Measurements from ENCODE around the gene DYNC1H1.
"Not testable (repeated sequence)": the region's sequence is repeated elsewhere in the genome, so short reads cannot be mapped to it uniquely, and the experiment has no call there.

DYNC1H1 gene

GRCh38 chr14:101965770-101966722 lies 1.7 kb downstream of the DYNC1H1 start:
- DNase-seq, result no peak

GRCh38 chr14:101966742-101967141 lies 2.4 kb downstream of the DYNC1H1 start:
- no peak for DNase-seq

- no peak for DNase-seq
Observed at GRCh38 chr14:101968186-101968585, 3.8 kb downstream of the DYNC1H1 start.

GRCh38 chr14:101969481-101969880 lies 5.1 kb downstream of the DYNC1H1 start:
- no peak for DNase-seq

GRCh38 chr14:101970830-101971400 lies 6.5 kb downstream of the DYNC1H1 start:
- DNase-seq, result no peak

- not testable (repeated sequence) for DNase-seq
Observed at GRCh38 chr14:101971458-101971857, 7.1 kb downstream of the DYNC1H1 start.

GRCh38 chr14:101972126-101972866 lies 7.9 kb downstream of the DYNC1H1 start:
- DNase-seq, result no peak

GRCh38 chr14:101973356-101973755 lies 9.0 kb downstream of the DYNC1H1 start:
- no peak for DNase-seq

GRCh38 chr14:101975231-101975630 lies 10.9 kb downstream of the DYNC1H1 start:
- no peak for DNase-seq

GRCh38 chr14:101977311-101978071 lies 13.1 kb downstream of the DYNC1H1 start:
- no peak for DNase-seq

- DNase-seq, result no peak
Observed at GRCh38 chr14:101979666-101980065, 15.3 kb downstream of the DYNC1H1 start.

- no peak for DNase-seq
Observed at GRCh38 chr14:101980251-101980650, 15.9 kb downstream of the DYNC1H1 start.

GRCh38 chr14:101980700-101981099 lies 16.3 kb downstream of the DYNC1H1 start:
- no peak for DNase-seq

GRCh38 chr14:101982621-101983020 lies 18.2 kb downstream of the DYNC1H1 start:
- no peak for DNase-seq

- DNase-seq, result not testable (repeated sequence)
Observed at GRCh38 chr14:101984831-101985230, 20.5 kb downstream of the DYNC1H1 start.

GRCh38 chr14:101985957-101986356 lies 21.6 kb downstream of the DYNC1H1 start:
- DNase-seq, result no peak

- DNase-seq, result no peak
Observed at GRCh38 chr14:101986953-101987352, 22.6 kb downstream of the DYNC1H1 start.

GRCh38 chr14:101988377-101988776 lies 24.0 kb downstream of the DYNC1H1 start:
- DNase-seq, result no peak

GRCh38 chr14:101991352-101991751 lies 27.0 kb downstream of the DYNC1H1 start:
- DNase-seq, result no peak

GRCh38 chr14:101992708-101993107 lies 28.3 kb downstream of the DYNC1H1 start:
- no peak for DNase-seq

- no peak for DNase-seq
Observed at GRCh38 chr14:101997429-101998336, 33.3 kb downstream of the DYNC1H1 start.

- DNase-seq, result no peak
Observed at GRCh38 chr14:102000902-102001301, 36.5 kb downstream of the DYNC1H1 start.
